GM13976 (cell line): ENCODE data around the gene R3HDML.
"Not testable (repeated sequence)": the region's sequence is repeated elsewhere in the genome, so short reads cannot be mapped to it uniquely, and the experiment has no call there.

ENCODE experiments used
- DNase-seq: peaks from one replicate; pipeline ENCODE4 v3.0.0; 2012; ENCODE audit warnings: low spot score
- in situ Hi-C: fragments of 300-500 bp; cut with MboI; formaldehyde crosslinking; loops from one replicate; pipeline ENCODE4 v1.12.0; 2022; ENCODE audit warnings: low sequenced_read_pairs, mixed read lengths, inconsistent platforms; ENCODE audit not compliant: unreplicated experiment
- TF ChIP-seq, protein P1 (sequence below): IDR thresholded peaks from 2 replicates; pipeline ENCODE4 v1.5.1; 2012; ENCODE audit warnings: borderline replicate concordance, mild to moderate bottlenecking; ENCODE audit not compliant: insufficient read depth; ENCODE audit errors: extremely low read depth, missing control alignments, control extremely low read depth

The R3HDML gene

DNA sequence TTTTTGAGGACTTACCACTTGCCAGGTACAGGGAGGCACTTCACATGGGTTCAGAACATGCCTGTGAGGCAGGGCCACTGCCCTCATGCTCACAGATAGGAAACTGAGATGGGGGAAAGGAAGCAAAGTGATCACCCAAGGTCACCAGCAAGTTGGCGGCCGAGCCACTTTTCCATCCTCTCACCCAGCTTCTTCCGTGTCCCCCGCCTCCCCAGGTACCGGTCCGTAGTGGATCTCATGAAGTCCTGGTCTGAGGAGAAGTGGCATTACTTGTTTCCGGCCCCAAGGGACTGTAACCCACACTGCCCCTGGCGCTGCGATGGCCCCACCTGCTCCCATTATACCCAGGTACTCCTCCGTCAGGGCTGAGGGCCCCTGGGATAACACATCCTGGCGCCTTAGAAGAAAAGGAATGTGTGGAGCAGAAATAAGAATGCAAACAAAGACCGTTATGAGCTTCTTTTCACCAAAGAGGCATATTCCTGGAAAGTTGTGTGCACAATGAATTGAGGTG lies 6.4 kb downstream of the R3HDML start:
- in situ Hi-C loops, result no loop called here
- DNase-seq, result no peak
- TF ChIP-seq, protein P1, sequence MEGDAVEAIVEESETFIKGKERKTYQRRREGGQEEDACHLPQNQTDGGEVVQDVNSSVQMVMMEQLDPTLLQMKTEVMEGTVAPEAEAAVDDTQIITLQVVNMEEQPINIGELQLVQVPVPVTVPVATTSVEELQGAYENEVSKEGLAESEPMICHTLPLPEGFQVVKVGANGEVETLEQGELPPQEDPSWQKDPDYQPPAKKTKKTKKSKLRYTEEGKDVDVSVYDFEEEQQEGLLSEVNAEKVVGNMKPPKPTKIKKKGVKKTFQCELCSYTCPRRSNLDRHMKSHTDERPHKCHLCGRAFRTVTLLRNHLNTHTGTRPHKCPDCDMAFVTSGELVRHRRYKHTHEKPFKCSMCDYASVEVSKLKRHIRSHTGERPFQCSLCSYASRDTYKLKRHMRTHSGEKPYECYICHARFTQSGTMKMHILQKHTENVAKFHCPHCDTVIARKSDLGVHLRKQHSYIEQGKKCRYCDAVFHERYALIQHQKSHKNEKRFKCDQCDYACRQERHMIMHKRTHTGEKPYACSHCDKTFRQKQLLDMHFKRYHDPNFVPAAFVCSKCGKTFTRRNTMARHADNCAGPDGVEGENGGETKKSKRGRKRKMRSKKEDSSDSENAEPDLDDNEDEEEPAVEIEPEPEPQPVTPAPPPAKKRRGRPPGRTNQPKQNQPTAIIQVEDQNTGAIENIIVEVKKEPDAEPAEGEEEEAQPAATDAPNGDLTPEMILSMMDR, result no peak

DNA sequence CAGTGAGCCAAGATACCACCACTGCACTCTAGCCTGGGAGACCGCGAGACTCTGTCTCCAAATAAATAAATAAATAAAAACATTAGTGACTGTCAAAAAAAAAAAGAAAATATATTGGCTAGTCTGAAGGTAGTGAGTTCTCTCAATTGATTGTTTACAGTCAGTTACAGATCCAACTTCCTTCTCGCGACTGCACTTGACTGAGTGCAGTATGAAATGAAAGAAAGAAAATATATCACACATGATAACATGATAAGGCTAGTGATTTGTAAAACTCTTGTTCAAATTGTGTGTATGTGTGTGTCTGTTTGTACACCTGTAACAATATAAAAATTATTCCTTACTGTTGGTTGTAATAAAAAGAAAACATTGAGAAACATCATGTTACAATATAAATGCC lies 7.9 kb downstream of the R3HDML start:
- no peak for DNase-seq
- in situ Hi-C loops, result no loop called here
- TF ChIP-seq, protein P1, result no peak

DNA sequence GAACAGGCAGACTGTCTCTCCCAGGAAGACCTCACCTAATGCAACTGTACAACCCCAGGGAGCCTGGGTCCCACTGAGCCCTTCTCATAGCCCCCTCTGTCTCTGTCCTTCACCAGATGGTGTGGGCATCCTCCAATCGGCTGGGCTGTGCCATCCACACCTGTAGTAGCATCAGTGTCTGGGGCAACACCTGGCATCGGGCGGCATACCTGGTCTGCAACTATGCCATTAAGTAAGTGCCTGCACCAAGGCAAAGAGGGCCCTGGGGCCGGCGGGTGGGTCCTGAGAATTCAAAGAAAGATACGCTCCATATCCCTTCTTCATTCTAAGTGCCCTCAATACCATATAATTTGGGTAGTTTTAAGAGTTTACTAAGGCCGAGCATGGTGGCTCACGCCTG lies 8.3 kb downstream of the R3HDML start:
- in situ Hi-C loops, result no loop called here
- no peak for DNase-seq
- TF ChIP-seq, protein P1, result no peak

DNA sequence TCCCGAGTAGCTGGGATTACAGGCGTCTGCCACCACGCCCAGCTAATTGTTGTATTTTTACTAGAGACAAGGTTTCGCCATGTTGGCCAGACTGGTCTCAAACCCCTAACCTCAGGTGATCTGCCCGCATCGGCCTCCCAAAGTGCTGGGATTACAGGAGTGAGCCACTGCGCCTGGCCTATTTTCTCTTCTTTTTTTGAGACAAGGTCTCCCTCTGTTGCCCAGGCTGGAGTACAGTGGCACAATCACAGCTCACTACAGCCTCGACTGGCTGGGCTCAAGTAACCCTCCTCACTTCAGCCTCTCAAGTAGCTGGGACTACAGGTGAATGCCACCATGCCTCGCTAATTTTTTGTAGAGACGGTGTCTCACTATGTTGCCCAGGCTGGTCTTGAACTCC lies 9.1 kb downstream of the R3HDML start:
- DNase-seq, in situ Hi-C loops: not testable (repeated sequence)

DNA sequence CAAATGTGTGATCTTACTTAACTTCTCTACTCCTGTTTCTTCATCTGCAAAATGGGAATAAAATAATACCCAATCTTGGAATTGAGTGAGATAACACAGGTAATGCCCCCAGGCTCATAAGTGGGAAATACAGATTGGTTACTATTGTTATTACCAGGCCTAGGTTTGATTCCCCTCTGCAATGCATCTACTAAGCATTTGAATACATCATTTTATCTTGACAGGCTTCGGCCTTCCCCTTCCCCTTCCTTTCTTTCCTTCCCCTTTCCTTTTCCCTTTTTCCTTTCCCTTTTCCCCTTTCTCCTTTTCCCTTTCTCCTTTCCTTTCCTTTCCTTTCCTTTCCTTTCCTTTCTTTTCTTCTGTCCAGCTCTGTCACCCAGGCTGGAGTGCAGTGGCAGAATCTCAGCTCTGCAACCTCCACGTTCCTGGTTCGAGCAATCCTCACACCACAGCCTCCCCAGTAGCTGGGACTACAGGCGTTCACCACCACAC lies 11.4 kb downstream of the R3HDML start:
- no peak for DNase-seq
- TF ChIP-seq, protein P1, result no peak
- in situ Hi-C loops, result no loop called here

DNA sequence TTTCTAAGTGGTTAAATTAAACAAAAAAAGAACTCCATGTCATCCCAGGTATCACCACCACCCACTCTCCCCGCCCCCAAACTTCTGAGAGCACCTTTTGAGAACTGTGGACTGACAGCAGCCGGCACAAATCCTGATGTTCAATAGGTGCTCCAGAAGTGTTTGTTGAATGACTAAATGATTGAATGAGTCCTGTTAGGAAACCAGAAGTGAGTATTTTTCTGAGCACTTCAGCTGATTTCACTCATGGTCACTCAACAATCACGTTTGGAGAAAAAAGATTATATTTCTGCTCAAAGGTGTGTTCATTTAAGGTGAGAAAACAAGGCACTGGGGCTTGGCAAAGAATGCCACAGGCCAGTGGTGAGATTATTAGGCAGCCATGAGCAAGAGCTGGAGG lies 12.5 kb downstream of the R3HDML start:
- TF ChIP-seq, protein P1, result no peak
- no peak for DNase-seq
- in situ Hi-C loops, result no loop called here

DNA sequence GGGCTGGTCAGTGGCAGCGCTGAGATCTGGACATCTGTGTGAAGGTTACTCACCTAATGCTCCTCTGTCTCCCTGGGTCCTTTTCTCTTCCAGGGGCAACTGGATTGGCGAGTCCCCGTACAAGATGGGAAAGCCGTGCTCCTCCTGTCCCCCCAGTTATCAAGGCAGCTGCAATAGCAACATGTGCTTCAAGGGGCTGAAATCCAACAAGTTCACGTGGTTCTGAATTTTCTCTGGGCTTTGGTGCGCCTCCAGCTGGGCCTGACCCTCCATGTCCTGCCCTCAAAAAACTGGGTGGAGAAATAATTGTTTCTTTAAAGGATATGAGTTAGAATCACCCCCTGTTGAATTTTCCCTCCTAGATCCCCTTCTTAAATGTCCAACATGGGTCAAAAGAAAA lies 13.7 kb downstream of the R3HDML start:
- in situ Hi-C loops, result no loop called here
- no peak for DNase-seq
- TF ChIP-seq, protein P1, result no peak
